Measurements from ENCODE around the gene E2F6.

DNA sequence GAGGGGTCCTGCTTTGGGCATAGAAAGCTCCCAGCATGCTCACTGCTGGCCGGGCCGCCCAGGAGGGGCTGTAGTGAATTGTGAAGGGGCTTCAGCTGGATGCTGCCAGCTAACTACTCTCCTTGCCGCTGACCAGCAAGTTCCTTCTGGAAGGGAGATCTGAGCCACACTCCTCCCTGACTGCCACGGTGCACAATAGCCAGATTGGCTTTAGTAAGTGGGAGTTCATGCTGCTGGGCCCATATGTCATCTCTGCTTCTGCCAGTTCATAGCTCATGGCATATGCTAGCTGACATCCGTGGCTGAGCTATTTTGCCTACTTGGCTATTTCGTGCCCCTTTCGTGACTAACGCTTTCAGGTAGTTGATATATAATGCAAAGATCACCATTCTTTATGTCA, 69.9 kb downstream of the E2F6 start:
- TF ChIP-seq POLR2A (IDR thresholded peaks at IDR 0.05): no peak
- TF ChIP-seq POLR2AphosphoS5 (IDR thresholded peaks at IDR 0.05): no peak
- no peak for TF ChIP-seq CTCF (IDR thresholded peaks at IDR 0.05)
